ENCODE measurements around the gene C9orf85. TPM values are rescaled to one million over a fixed set of nuclear protein-coding genes. Genes with fewer than 3 reads are reported as not detected.
"Not testable (repeated sequence)": the region's sequence is repeated elsewhere in the genome, so short reads cannot be mapped to it uniquely, and the experiment has no call there.

Gene C9orf85
- total RNA-seq, 1 experiment from 2014 or later = 13.2 TPM

DNA sequence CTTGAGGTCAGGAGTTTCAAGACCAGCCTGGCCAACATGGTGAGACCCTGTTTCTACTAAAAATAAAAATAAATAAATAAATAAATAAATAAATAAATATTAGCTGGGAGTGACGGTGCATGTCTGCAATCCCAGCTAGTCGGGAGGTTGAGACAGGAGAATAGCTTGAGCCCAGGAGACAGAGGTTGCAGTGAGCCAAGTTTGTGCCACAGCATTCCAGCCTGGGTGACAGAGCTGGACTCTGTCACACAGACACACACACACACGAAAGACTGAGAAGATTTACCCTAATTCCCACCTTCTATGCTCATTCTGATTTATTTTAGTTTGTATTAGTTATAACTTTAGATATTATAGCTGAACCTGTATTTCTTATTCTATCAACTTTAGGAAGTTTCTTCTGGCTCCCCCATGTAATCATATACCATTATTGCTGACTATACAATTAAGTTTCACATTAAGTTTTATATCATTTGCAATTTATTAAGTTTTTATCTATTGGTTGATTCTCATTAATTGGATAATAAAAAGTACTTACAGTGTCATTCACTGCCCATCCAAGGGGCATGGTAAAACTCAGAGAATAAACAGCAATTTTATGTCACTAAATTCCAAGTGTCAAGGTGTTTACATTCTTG lies 21.3 kb upstream of the C9orf85 start:
- H3K27me3 ChIP-seq (replicated peaks) = no peaks in the 10 kb centered on the region
- no peak overlapping the region for H3K27ac ChIP-seq
- no peaks in the 10 kb centered on the region for H3K4me1 ChIP-seq (replicated peaks)
- DNase-seq (ENCODE audit: low read depth in 1 of 2, low spot score in 2 of 2) = no peak
- no peaks in the 10 kb centered on the region for H3K9me3 ChIP-seq (replicated peaks)
- H3K4me3 ChIP-seq = no peak overlapping the region
- H3K36me3 ChIP-seq = no peaks in the 10 kb centered on the region

DNA sequence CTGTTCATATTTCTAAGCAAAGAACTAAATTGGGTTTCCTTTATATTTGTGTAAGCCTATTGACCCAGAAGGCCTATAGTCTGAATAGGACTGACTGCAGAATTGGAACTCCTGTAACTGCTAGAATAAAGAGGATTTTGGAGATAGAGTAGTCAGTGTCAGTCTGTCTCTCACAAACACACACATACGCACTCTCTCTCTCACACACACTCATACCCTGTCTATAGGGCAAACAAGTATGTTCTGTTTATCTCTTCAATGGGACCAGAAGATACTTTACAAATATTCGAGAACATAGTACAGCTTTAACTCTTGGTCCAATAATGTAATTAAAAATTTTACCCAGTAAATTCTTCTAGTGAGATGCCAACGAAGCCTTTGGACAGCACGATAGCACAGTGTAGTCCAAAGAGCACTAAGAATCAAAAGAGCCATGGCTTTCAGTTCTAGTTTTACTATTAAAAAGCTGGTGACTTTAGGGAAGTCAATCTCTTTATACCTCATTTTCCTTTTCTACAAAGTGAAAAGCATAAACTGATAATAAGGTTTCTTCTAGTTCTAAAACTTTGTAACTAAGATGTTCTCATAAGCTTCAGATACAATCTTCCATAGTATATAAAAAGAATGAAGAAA lies 19.8 kb upstream of the C9orf85 start:
- no peak for DNase-seq (ENCODE audit: low read depth in 1 of 2, low spot score in 2 of 2)
- Histone ChIP-seq H3K27ac (no peak overlapping the region), H3K4me3 (no peak overlapping the region), H3K4me1 (replicated peaks) (no peaks in the 10 kb centered on the region), H3K9me3 (replicated peaks) (no peaks in the 10 kb centered on the region), H3K36me3 (no peaks in the 10 kb centered on the region), H3K27me3 (replicated peaks) (no peaks in the 10 kb centered on the region)

DNA sequence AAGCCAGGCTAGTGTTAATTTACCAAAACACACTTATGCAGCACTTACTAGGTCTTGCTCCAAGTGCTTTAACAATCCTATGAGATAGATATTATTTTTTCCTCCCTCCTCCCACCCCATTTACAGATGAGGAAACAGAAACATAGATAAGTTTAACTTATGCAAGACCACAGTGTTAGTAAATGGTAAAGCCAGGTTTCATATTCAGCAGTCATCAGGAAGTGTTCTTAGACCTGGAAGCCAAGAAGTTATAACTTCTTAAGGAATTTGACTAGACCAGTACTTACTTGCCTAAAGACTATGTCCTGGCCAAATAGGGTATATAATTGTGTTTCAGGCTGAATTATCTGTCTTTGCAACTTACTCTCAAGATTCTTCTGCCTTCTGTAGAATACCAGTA lies 16.3 kb upstream of the C9orf85 start:
- H3K9me3 ChIP-seq (replicated peaks) = no peaks in the 10 kb centered on the region
- no peaks in the 10 kb centered on the region for H3K4me1 ChIP-seq (replicated peaks)
- H3K27ac ChIP-seq = no peak overlapping the region
- no peaks in the 10 kb centered on the region for H3K27me3 ChIP-seq (replicated peaks)
- no peak overlapping the region for H3K4me3 ChIP-seq
- DNase-seq (ENCODE audit: low read depth in 1 of 2, low spot score in 2 of 2) = no peak
- H3K36me3 ChIP-seq = no peaks in the 10 kb centered on the region

DNA sequence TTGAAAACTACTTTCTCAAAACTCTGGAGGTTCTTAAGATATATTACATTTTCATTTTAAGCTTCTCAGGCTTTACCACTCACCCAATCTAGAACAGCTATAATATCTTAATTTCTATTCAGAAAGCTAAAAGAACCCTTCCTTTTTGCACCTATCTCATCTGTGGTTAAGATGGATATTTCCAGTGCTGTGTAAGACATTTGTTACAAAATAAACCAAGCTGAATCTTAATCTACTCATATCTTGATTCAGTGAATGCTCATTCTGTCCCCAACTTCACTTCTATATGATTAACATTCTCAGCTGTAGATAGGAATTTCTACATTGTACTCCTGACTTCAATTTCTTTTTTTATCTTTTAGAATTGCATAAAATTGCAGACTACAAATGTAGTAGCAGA lies 15.5 kb upstream of the C9orf85 start:
- H3K36me3 ChIP-seq = no peaks in the 10 kb centered on the region
- no peaks in the 10 kb centered on the region for H3K9me3 ChIP-seq (replicated peaks)
- H3K27me3 ChIP-seq (replicated peaks) = no peaks in the 10 kb centered on the region
- no peaks in the 10 kb centered on the region for H3K4me1 ChIP-seq (replicated peaks)
- DNase-seq (ENCODE audit: low read depth in 1 of 2, low spot score in 2 of 2) = no peak
- no peak overlapping the region for H3K27ac ChIP-seq
- H3K4me3 ChIP-seq = no peak overlapping the region

DNA sequence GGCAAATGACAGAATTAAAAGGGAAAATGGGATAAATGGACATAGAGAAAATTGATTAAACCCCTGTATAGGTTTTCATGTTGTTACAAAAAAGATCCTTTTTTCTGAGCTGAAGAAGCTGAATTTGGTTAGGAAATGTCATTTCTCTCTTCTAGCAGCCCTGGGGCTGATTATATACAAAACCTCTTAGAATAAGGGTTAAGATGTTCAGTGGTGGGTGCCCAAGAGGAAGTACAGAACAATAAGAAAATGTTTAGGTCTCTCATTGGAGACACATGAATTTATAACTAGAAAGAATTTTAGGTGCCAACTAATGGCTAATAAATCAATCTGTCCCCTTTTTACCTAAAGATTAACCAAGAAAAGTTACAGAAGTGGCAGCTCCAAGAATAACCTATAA lies 14.7 kb upstream of the C9orf85 start:
- no peaks in the 10 kb centered on the region for H3K27me3 ChIP-seq (replicated peaks)
- no peak overlapping the region for H3K4me3 ChIP-seq
- H3K27ac ChIP-seq = no peak overlapping the region
- DNase-seq (ENCODE audit: low read depth in 1 of 2, low spot score in 2 of 2) = no peak
- no peaks in the 10 kb centered on the region for H3K4me1 ChIP-seq (replicated peaks)
- no peaks in the 10 kb centered on the region for H3K36me3 ChIP-seq
- H3K9me3 ChIP-seq (replicated peaks) = no peaks in the 10 kb centered on the region

DNA sequence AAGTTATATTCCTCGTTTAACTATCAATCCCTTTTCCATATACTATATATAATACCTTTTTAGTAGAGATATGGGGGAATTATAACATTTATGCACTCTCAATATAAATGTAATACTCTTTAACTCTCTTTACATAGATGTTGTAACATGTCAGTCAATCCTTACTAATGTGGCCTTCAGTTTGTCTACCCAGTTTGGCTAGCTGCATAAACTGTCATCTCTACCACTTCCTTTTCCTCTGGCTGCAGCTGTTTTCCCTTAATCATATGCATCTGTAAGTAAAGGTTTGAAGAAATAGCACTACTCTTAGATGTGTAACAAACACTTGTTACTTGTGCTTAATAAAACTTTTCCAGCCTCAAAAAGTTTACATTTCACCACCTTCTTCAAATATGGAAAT lies 13.9 kb upstream of the C9orf85 start:
- Histone ChIP-seq H3K4me1 (replicated peaks) (no peaks in the 10 kb centered on the region), H3K4me3 (no peak overlapping the region), H3K36me3 (no peaks in the 10 kb centered on the region), H3K27ac (no peak overlapping the region), H3K27me3 (replicated peaks) (no peaks in the 10 kb centered on the region), H3K9me3 (replicated peaks) (no peaks in the 10 kb centered on the region)
- no peak for DNase-seq (ENCODE audit: low read depth in 1 of 2, low spot score in 2 of 2)

DNA sequence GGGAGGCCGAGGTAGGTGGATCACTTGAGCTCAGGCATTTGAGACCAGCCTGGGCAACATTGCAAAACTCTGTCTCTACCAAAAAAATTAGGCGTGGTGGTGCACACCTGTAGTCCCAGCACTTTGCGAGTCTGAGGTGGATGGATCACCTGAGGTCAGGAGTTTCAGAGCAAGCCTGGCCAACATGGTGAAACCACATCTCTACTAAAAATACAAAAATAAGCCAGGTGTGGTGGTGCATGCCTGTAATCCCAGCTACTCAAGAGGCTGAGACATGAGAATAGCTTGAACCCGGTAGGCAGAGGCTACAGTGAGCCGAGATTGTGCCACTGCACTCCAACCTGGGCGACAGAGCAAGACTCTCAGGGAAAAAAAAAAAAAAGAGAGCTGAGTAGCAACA lies 12.7 kb upstream of the C9orf85 start:
- not testable (repeated sequence) for H3K27ac ChIP-seq; DNase-seq (ENCODE audit: low read depth in 1 of 2, low spot score in 2 of 2); H3K4me1 ChIP-seq (replicated peaks); H3K36me3 ChIP-seq; H3K4me3 ChIP-seq; H3K9me3 ChIP-seq (replicated peaks); H3K27me3 ChIP-seq (replicated peaks)

DNA sequence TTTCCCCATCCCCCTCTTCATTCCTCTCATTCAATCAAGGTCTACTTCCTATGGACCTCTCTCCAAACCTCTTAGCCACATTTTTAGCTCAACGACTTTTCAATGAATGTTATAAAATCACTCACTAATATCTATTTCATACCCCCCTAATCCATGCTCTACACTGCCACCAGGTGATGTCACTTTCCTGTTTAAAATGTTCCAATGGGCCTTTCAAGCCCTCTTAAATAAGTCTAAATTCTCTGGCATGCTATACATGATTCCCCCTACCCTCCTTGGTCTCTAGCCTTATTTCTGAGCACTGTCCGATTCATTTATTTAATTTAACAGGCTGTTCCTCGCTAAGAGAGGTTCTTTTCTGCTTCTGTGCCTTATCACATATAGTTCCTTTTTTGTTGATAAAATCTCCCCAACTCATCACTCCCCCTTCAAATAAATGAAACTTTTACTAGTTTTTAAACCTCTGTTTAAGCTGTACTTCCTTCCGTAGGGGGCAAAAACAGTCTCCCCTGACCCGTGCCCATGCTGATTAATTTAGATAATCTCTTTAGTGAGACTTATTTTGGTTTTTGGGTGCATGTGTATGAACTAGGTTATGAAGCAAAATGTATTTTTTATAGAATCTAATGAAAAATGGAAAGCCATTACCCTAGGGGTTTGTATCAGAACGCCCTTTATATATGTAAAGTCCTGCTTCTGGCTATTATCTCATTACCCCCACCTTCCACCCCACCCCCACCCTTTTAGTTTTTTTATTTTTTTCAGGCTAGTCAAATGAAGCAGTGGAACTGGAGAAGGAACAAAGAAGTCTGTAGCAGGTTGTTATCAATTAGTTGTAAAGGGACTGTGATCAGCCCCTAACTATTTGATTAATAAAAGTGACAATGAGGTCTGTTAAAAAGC lies 9.5 kb upstream of the C9orf85 start:
- H3K4me1 ChIP-seq (replicated peaks) = no peaks in the 10 kb centered on the region
- no peak overlapping the region for H3K27ac ChIP-seq
- H3K36me3 ChIP-seq = no peaks in the 10 kb centered on the region; the same call in 1 of the 2 replicates
- no peaks in the 10 kb centered on the region for H3K9me3 ChIP-seq (replicated peaks)
- no peaks in the 10 kb centered on the region for H3K27me3 ChIP-seq (replicated peaks)
- DNase-seq (ENCODE audit: low read depth in 1 of 2, low spot score in 2 of 2) = no peak
- no peak overlapping the region for H3K4me3 ChIP-seq

DNA sequence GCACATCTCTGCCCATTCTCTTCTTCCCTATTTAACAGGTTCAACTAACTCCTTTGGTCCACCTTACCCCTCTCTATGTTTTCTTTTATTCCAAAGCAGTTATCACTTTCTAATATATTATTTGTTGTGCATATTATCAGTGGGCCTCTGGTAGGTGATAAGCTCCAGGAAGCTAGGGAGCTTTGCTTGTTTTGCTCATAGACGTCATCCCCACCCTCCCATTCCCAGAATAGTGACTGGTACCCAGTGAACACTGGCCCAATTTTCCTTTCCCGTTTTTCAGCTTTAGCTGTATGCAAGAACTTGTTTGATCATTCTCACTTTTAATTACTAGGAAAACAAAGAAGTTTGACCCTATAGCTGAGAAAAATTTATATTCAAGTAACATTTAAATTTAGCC lies 7.4 kb upstream of the C9orf85 start:
- Histone ChIP-seq H3K27me3 (replicated peaks) (no peaks in the 10 kb centered on the region; the same call in 1 of the 2 replicates), H3K9me3 (replicated peaks) (no peaks in the 10 kb centered on the region), H3K36me3 (no peaks in the 10 kb centered on the region; the same call in 1 of the 2 replicates), H3K4me1 (replicated peaks) (0 out of 2 replicates have a peak, but pooled peaks cover 1% of the 10 kb centered on the region), H3K27ac (no peak overlapping the region), H3K4me3 (no peak overlapping the region)
- DNase-seq (ENCODE audit: low read depth in 1 of 2, low spot score in 2 of 2) = no peak

DNA sequence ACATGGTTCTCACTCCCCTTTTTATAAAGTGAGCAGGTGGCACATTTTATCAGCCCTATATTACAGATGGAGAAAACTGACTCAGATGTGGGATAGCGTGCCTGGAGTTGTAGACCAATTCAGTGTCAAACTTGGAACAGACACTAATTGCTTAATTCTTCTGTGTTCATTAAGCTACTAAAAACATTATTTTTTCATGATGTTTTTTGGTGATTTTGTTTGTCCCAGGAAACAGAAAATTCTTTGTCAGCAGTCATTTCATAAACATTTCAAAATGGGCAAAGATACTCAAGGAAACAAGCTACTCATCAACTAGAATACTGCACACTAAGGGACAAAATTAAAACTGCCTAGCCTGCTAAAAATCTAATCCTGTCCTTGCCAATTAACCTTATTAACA lies 2.6 kb upstream of the C9orf85 start:
- no peak overlapping the region for H3K27ac ChIP-seq
- no peak for DNase-seq (ENCODE audit: low read depth in 1 of 2, low spot score in 2 of 2)
- peaks cover 15% of the 10 kb centered on the region for H3K4me1 ChIP-seq (replicated peaks)
- no peaks in the 10 kb centered on the region; the same call in 1 of the 2 replicates for H3K27me3 ChIP-seq (replicated peaks)
- H3K4me3 ChIP-seq = peak overlapping the region; percentile 66; the same call in 1 of the 2 replicates
- H3K36me3 ChIP-seq = peaks cover 4% of the 10 kb centered on the region; the same call in 1 of the 2 replicates
- no peaks in the 10 kb centered on the region for H3K9me3 ChIP-seq (replicated peaks)

DNA sequence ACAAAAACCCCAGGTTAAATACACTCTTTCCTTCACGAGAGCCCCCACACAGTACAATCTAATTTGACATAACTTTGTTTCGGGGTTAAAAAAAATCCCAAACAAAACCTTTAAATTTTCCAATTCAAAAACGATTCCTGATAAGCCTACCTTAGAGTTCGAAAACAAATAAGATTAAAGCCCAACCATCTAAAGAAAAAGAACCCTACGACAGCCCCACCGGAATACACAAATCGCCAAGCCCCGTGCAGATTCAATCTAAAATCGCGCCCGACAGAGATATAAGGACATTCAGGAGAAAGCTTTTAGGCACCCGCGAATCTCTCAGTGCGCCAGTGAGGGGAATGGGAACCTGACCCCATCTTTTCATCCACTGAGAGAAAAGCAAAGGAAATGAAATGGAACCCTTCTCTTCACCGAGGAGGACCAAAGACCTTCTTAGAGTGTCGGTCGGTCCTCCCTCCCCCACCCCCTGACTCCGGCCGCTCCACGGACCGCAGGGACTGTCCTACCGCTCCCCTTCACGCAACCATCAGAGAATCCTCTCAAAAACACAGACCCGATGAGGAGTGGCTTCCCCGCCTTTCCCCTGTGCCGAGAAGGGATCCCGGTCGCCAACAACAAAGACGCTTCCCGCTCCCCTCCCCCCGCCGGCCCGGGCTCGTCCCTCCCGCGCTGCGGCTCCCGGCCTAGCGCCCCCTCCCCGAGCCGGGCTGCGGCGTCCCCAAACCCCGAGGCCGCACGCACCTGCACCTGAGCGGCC lies 1.4 kb upstream of the C9orf85 start:
- H3K36me3 ChIP-seq = peaks cover 4% of the 10 kb centered on the region; the same call in 1 of the 2 replicates
- peak; percentile 44 to 47 for DNase-seq (ENCODE audit: low read depth in 1 of 2, low spot score in 2 of 2)
- H3K27me3 ChIP-seq (replicated peaks) = no peaks in the 10 kb centered on the region; the same call in 1 of the 2 replicates
- peak overlapping the region; percentile 10; the same call in 1 of the 2 replicates for H3K27ac ChIP-seq
- H3K4me3 ChIP-seq = peak overlapping the region; percentile 66
- no peaks in the 10 kb centered on the region for H3K9me3 ChIP-seq (replicated peaks)
- peaks cover 15% of the 10 kb centered on the region for H3K4me1 ChIP-seq (replicated peaks)

DNA sequence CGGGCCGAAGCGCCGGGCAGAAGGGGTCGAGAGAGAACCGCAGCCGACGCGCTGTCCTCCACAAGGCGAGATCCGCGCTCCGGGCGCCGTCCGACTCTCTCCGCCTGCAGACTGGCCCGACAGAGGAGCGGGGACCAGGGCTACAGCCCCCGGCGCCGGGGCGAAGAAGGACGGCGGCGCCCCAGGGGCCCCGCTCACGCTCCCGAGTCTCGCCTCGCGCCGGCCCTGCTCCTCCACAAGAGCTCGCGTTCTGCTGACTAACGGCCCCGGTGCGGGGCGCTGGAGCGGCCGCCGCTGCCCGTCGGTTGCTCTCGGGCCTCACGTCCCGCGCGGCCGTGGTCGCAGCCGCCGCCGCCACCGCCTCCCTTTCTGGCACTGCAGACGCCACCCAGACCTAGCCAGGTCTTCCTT lies 784 bp upstream of the C9orf85 start:
- Histone ChIP-seq H3K4me3 (peak overlapping the region; percentile 66), H3K27ac (peak overlapping the region; percentile 10; the same call in 1 of the 2 replicates), H3K27me3 (replicated peaks) (no peaks in the 10 kb centered on the region; the same call in 1 of the 2 replicates), H3K36me3 (peaks cover 4% of the 10 kb centered on the region; the same call in 1 of the 2 replicates), H3K9me3 (replicated peaks) (no peaks in the 10 kb centered on the region), H3K4me1 (replicated peaks) (peaks cover 15% of the 10 kb centered on the region)
- DNase-seq (ENCODE audit: low read depth in 1 of 2, low spot score in 2 of 2) = no peak

DNA sequence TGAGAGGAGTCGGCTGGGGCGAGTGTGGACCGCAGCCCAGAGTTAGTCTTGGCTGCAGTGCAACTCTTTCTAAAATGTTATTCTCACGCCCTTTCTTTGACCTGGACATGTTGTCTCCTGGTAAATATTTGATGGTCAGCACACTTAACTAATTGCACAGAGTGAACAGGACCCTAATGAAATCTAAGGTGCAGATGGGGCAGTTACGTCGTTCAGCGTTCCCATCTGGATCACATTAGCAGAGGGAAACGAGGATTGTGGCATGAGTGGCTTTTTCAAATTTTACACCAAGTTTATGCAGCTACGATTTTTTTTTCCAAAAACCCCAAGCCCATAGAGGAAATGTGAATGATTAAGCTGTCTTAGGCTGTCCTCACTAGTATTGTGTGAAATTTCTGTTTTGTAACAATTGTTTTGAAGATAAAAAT lies 483 bp downstream of the C9orf85 start:
- Histone ChIP-seq H3K27me3 (replicated peaks) (no peaks in the 10 kb centered on the region; the same call in 1 of the 2 replicates), H3K9me3 (replicated peaks) (no peaks in the 10 kb centered on the region), H3K36me3 (peaks cover 4% of the 10 kb centered on the region; the same call in 1 of the 2 replicates), H3K27ac (peak overlapping the region; percentile 41), H3K4me1 (replicated peaks) (peaks cover 15% of the 10 kb centered on the region), H3K4me3 (peak overlapping the region; percentile 66)
- DNase-seq (ENCODE audit: low read depth in 1 of 2, low spot score in 2 of 2) = no peak
